ENCODE results near the gene EFNA5.

Gene EFNA5

GRCh38 chr5:107430071-107430625 is 240.6 kb downstream of the EFNA5 start:
- in situ Hi-C loops (cut with HindIII; ENCODE audit: low sequenced_read_pairs), result no loop called here
- TF ChIP-seq CTCF (IDR thresholded peaks at IDR 0.05; ENCODE audit: low read depth, low read length, missing control alignments), result no peak
- H3K4me3 ChIP-seq (ENCODE audit: low read depth, low read length), result no peak overlapping the region
- no peak for DNase-seq (ENCODE audit: low read depth)

- DNase-seq (ENCODE audit: low read depth), result peak; percentile 13
- H3K4me3 ChIP-seq (ENCODE audit: low read depth, low read length), result no peak overlapping the region
- no peak for TF ChIP-seq CTCF (IDR thresholded peaks at IDR 0.05; ENCODE audit: low read depth, low read length, missing control alignments)
- in situ Hi-C loops (cut with HindIII; ENCODE audit: low sequenced_read_pairs), result no loop called here
These were observed 242.4 kb downstream of the EFNA5 start for GRCh38 chr5:107428303-107428813.

GRCh38 chr5:107426872-107427271 is 243.9 kb downstream of the EFNA5 start:
- TF ChIP-seq CTCF (IDR thresholded peaks at IDR 0.05; ENCODE audit: low read depth, low read length, missing control alignments), result no peak
- no peak overlapping the region for H3K4me3 ChIP-seq (ENCODE audit: low read depth, low read length)
- DNase-seq (ENCODE audit: low read depth), result no peak
- in situ Hi-C loops (cut with HindIII; ENCODE audit: low sequenced_read_pairs), result no loop called here

- H3K4me3 ChIP-seq (ENCODE audit: low read depth, low read length), result no peak overlapping the region
- in situ Hi-C loops (cut with HindIII; ENCODE audit: low sequenced_read_pairs), result no loop called here
These were observed 244.5 kb downstream of the EFNA5 start for GRCh38 chr5:107426209-107426608.

GRCh38 chr5:107425541-107426031 is 245.2 kb downstream of the EFNA5 start:
- no peak for TF ChIP-seq CTCF (IDR thresholded peaks at IDR 0.05; ENCODE audit: low read depth, low read length, missing control alignments)
- no peak overlapping the region for H3K4me3 ChIP-seq (ENCODE audit: low read depth, low read length)
- in situ Hi-C loops (cut with HindIII; ENCODE audit: low sequenced_read_pairs), result no loop called here
- DNase-seq (ENCODE audit: low read depth), result peak; percentile 88

More at GRCh38 chr5:107426209-107426608, 244.5 kb downstream of the EFNA5 start:
- DNase-seq (ENCODE audit: low read depth), result no peak
- no peak for TF ChIP-seq CTCF (IDR thresholded peaks at IDR 0.05; ENCODE audit: low read depth, low read length, missing control alignments)

- no peak for TF ChIP-seq CTCF (IDR thresholded peaks at IDR 0.05; ENCODE audit: low read depth, low read length, missing control alignments)
- DNase-seq (ENCODE audit: low read depth), result no peak
- in situ Hi-C loops (cut with HindIII; ENCODE audit: low sequenced_read_pairs), result no loop called here
- no peak overlapping the region for H3K4me3 ChIP-seq (ENCODE audit: low read depth, low read length)
These were observed 246.2 kb downstream of the EFNA5 start for GRCh38 chr5:107424491-107424890.

Data from astrocyte of the cerebellum (primary cell).